H7 (cell line): ENCODE measurements around the gene TSHZ1. TPM values are rescaled to one million over a fixed set of nuclear protein-coding genes. Genes with fewer than 3 reads are reported as not detected.

Source experiments
- DNase-seq: peaks from one replicate; pipeline ENCODE4 v3.0.0; 2012
- H3K27me3 ChIP-seq: 2 replicates; pipeline ENCODE4 v1.6.0; 2011; ENCODE audit warnings: mild to moderate bottlenecking, low read length; ENCODE audit not compliant: control insufficient read depth, insufficient read depth
- H3K36me3 ChIP-seq: replicated peaks from 2 replicates; pipeline ENCODE4 v1.5.1; 2011; ENCODE audit warnings: low read length; ENCODE audit not compliant: control insufficient read depth, insufficient read depth
- H3K4me3 ChIP-seq: 2 replicates; pipeline ENCODE4 v1.5.1; 2011; ENCODE audit warnings: low read depth, mild to moderate bottlenecking, control low read depth, low read length, moderate library complexity; ENCODE audit not compliant: insufficient read depth
- total RNA-seq: library from RNA; depleted of rRNA; stranded (reverse); fragments of >200 nt; shearing (Covaris generic); gene quantifications from 2 replicates; pipeline ENCODE4 v1.2.3, GENCODE V29; 2014

TSHZ1 gene
- total RNA-seq, 1 experiment from 2014 or later: 4.6 TPM

GRCh38 chr18:75231053-75231406 is 20.4 kb downstream of the TSHZ1 start:
- no peaks in the 10 kb centered on the region for H3K27me3 ChIP-seq
- no peaks in the 10 kb centered on the region for H3K36me3 ChIP-seq
- no peak overlapping the region for H3K4me3 ChIP-seq
- no peak for DNase-seq

GRCh38 chr18:75234901-75235300 is 24.3 kb downstream of the TSHZ1 start:
- H3K36me3 ChIP-seq: no peaks in the 10 kb centered on the region
- no peak for DNase-seq
- no peak overlapping the region for H3K4me3 ChIP-seq
- H3K27me3 ChIP-seq: no peaks in the 10 kb centered on the region

- DNase-seq: no peak
- H3K36me3 ChIP-seq: no peaks in the 10 kb centered on the region
- H3K4me3 ChIP-seq: no peak overlapping the region
- no peaks in the 10 kb centered on the region for H3K27me3 ChIP-seq
Measured at GRCh38 chr18:75235896-75236295, 25.3 kb downstream of the TSHZ1 start.

GRCh38 chr18:75238100-75238499 is 27.5 kb downstream of the TSHZ1 start:
- Histone ChIP-seq H3K36me3 (no peaks in the 10 kb centered on the region), H3K27me3 (no peaks in the 10 kb centered on the region), H3K4me3 (no peak overlapping the region)
- DNase-seq: no peak

GRCh38 chr18:75238786-75239185 is 28.2 kb downstream of the TSHZ1 start:
- Histone ChIP-seq H3K4me3 (no peak overlapping the region), H3K27me3 (no peaks in the 10 kb centered on the region), H3K36me3 (no peaks in the 10 kb centered on the region)
- no peak for DNase-seq

GRCh38 chr18:75240433-75240832 is 29.8 kb downstream of the TSHZ1 start:
- Histone ChIP-seq H3K27me3 (no peaks in the 10 kb centered on the region), H3K4me3 (no peak overlapping the region), H3K36me3 (no peaks in the 10 kb centered on the region)
- DNase-seq: peak; percentile 64

- no peaks in the 10 kb centered on the region for H3K27me3 ChIP-seq
- no peaks in the 10 kb centered on the region for H3K36me3 ChIP-seq
- DNase-seq: no peak
- H3K4me3 ChIP-seq: no peak overlapping the region
Measured at GRCh38 chr18:75241705-75242104, 31.1 kb downstream of the TSHZ1 start.

GRCh38 chr18:75244351-75245313 is 34.0 kb downstream of the TSHZ1 start:
- Histone ChIP-seq H3K36me3 (no peaks in the 10 kb centered on the region), H3K4me3 (no peak overlapping the region), H3K27me3 (no peaks in the 10 kb centered on the region)
- DNase-seq: peak; percentile 85

- H3K4me3 ChIP-seq: no peak overlapping the region
- H3K36me3 ChIP-seq: no peaks in the 10 kb centered on the region
- no peak for DNase-seq
- H3K27me3 ChIP-seq: no peaks in the 10 kb centered on the region
Measured at GRCh38 chr18:75246721-75247610, 36.4 kb downstream of the TSHZ1 start.

GRCh38 chr18:75247611-75248421 is 37.2 kb downstream of the TSHZ1 start:
- DNase-seq: no peak
- Histone ChIP-seq H3K4me3 (no peak overlapping the region), H3K27me3 (no peaks in the 10 kb centered on the region), H3K36me3 (no peaks in the 10 kb centered on the region)

- Histone ChIP-seq H3K36me3 (no peaks in the 10 kb centered on the region), H3K27me3 (no peaks in the 10 kb centered on the region), H3K4me3 (no peak overlapping the region)
- DNase-seq: peak; percentile 49
Measured at GRCh38 chr18:75248426-75249174, 38.0 kb downstream of the TSHZ1 start.

- no peak overlapping the region for H3K4me3 ChIP-seq
- H3K27me3 ChIP-seq: no peaks in the 10 kb centered on the region
- no peak for DNase-seq
- H3K36me3 ChIP-seq: no peaks in the 10 kb centered on the region
Measured at GRCh38 chr18:75249175-75249518, 38.5 kb downstream of the TSHZ1 start.

- H3K27me3 ChIP-seq: no peaks in the 10 kb centered on the region
- no peak for DNase-seq
- H3K4me3 ChIP-seq: no peak overlapping the region
- no peaks in the 10 kb centered on the region for H3K36me3 ChIP-seq
Measured at GRCh38 chr18:75249672-75250470, 39.3 kb downstream of the TSHZ1 start.
